ENCODE measurements around the gene GPC5.

GPC5 gene

GRCh38 chr13:92387245-92387644, 988.8 kb downstream of the GPC5 start:
- H3K27ac Mint-ChIP-seq, result no peak overlapping the region
- H3K4me3 Mint-ChIP-seq, result no peak overlapping the region
- H3K36me3 Mint-ChIP-seq (ENCODE audit: low read depth), result no peaks in the 10 kb centered on the region
- H3K4me1 Mint-ChIP-seq (ENCODE audit: low read depth), result no peaks in the 10 kb centered on the region
- no peaks in the 10 kb centered on the region for H3K27me3 Mint-ChIP-seq
- H3K9me3 Mint-ChIP-seq, result no peaks in the 10 kb centered on the region
- intact Hi-C loops (cut with micrococcal nuclease), result no loop called here

GRCh38 chr13:92390217-92390616, 991.8 kb downstream of the GPC5 start:
- Mint-ChIP-seq H3K4me1 (ENCODE audit: low read depth) (no peaks in the 10 kb centered on the region), H3K27me3 (no peaks in the 10 kb centered on the region), H3K9me3 (no peaks in the 10 kb centered on the region), H3K36me3 (ENCODE audit: low read depth) (no peaks in the 10 kb centered on the region), H3K27ac (no peak overlapping the region), H3K4me3 (no peak overlapping the region)
- intact Hi-C loops (cut with micrococcal nuclease), result no loop called here

GRCh38 chr13:92403606-92404005, 1005.2 kb downstream of the GPC5 start:
- Mint-ChIP-seq H3K9me3 (peaks cover 22% of the 10 kb centered on the region), H3K27ac (no peak overlapping the region), H3K27me3 (no peaks in the 10 kb centered on the region), H3K36me3 (ENCODE audit: low read depth) (no peaks in the 10 kb centered on the region), H3K4me1 (ENCODE audit: low read depth) (no peaks in the 10 kb centered on the region), H3K4me3 (no peak overlapping the region)
- intact Hi-C loops (cut with micrococcal nuclease), result no loop called here

GRCh38 chr13:92407858-92408257, 1009.4 kb downstream of the GPC5 start:
- Mint-ChIP-seq H3K36me3 (ENCODE audit: low read depth) (no peaks in the 10 kb centered on the region), H3K4me3 (no peak overlapping the region), H3K9me3 (no peaks in the 10 kb centered on the region), H3K27me3 (no peaks in the 10 kb centered on the region), H3K27ac (no peak overlapping the region), H3K4me1 (ENCODE audit: low read depth) (no peaks in the 10 kb centered on the region)
- intact Hi-C loops (cut with micrococcal nuclease), result no loop called here

GRCh38 chr13:92412481-92412880, 1014.1 kb downstream of the GPC5 start:
- intact Hi-C loops (cut with micrococcal nuclease), result no loop called here
- no peaks in the 10 kb centered on the region for H3K4me1 Mint-ChIP-seq (ENCODE audit: low read depth)
- no peak overlapping the region for H3K4me3 Mint-ChIP-seq
- no peaks in the 10 kb centered on the region for H3K27me3 Mint-ChIP-seq
- H3K9me3 Mint-ChIP-seq, result peaks cover 35% of the 10 kb centered on the region
- H3K27ac Mint-ChIP-seq, result no peak overlapping the region
- no peaks in the 10 kb centered on the region for H3K36me3 Mint-ChIP-seq (ENCODE audit: low read depth)

- intact Hi-C loops (cut with micrococcal nuclease), result no loop called here
- no peaks in the 10 kb centered on the region for H3K4me1 Mint-ChIP-seq (ENCODE audit: low read depth)
Observed at GRCh38 chr13:92412996-92413395, 1014.6 kb downstream of the GPC5 start.

GRCh38 chr13:92413452-92413851, 1015.0 kb downstream of the GPC5 start:
- Mint-ChIP-seq H3K4me1 (ENCODE audit: low read depth) (no peaks in the 10 kb centered on the region), H3K27ac (no peak overlapping the region), H3K27me3 (no peaks in the 10 kb centered on the region), H3K9me3 (peaks cover 35% of the 10 kb centered on the region), H3K4me3 (no peak overlapping the region), H3K36me3 (ENCODE audit: low read depth) (no peaks in the 10 kb centered on the region)
- intact Hi-C loops (cut with micrococcal nuclease), result no loop called here

More at GRCh38 chr13:92412996-92413395, 1014.6 kb downstream of the GPC5 start:
- no peaks in the 10 kb centered on the region for H3K36me3 Mint-ChIP-seq (ENCODE audit: low read depth)
- no peaks in the 10 kb centered on the region for H3K27me3 Mint-ChIP-seq
- no peak overlapping the region for H3K4me3 Mint-ChIP-seq
- H3K27ac Mint-ChIP-seq, result no peak overlapping the region
- H3K9me3 Mint-ChIP-seq, result peaks cover 35% of the 10 kb centered on the region

- H3K4me3 Mint-ChIP-seq, result no peak overlapping the region
- peaks cover 35% of the 10 kb centered on the region for H3K9me3 Mint-ChIP-seq
- H3K4me1 Mint-ChIP-seq (ENCODE audit: low read depth), result no peaks in the 10 kb centered on the region
- intact Hi-C loops (cut with micrococcal nuclease), result no loop called here
- no peak overlapping the region for H3K27ac Mint-ChIP-seq
- H3K36me3 Mint-ChIP-seq (ENCODE audit: low read depth), result no peaks in the 10 kb centered on the region
- H3K27me3 Mint-ChIP-seq, result no peaks in the 10 kb centered on the region
Observed at GRCh38 chr13:92414851-92415250, 1016.4 kb downstream of the GPC5 start.

GRCh38 chr13:92415781-92416180, 1017.4 kb downstream of the GPC5 start:
- H3K4me1 Mint-ChIP-seq (ENCODE audit: low read depth), result no peaks in the 10 kb centered on the region
- intact Hi-C loops (cut with micrococcal nuclease), result no loop called here
- no peak overlapping the region for H3K4me3 Mint-ChIP-seq
- H3K9me3 Mint-ChIP-seq, result peaks cover 38% of the 10 kb centered on the region
- no peak overlapping the region for H3K27ac Mint-ChIP-seq
- H3K36me3 Mint-ChIP-seq (ENCODE audit: low read depth), result no peaks in the 10 kb centered on the region
- H3K27me3 Mint-ChIP-seq, result no peaks in the 10 kb centered on the region

- Mint-ChIP-seq H3K4me3 (no peak overlapping the region), H3K36me3 (ENCODE audit: low read depth) (no peaks in the 10 kb centered on the region), H3K27ac (no peak overlapping the region), H3K4me1 (ENCODE audit: low read depth) (no peaks in the 10 kb centered on the region), H3K9me3 (peaks cover 36% of the 10 kb centered on the region), H3K27me3 (no peaks in the 10 kb centered on the region)
- intact Hi-C loops (cut with micrococcal nuclease), result no loop called here
Observed at GRCh38 chr13:92418818-92419412, 1020.5 kb downstream of the GPC5 start.

- no peaks in the 10 kb centered on the region for H3K36me3 Mint-ChIP-seq (ENCODE audit: low read depth)
- peaks cover 46% of the 10 kb centered on the region for H3K9me3 Mint-ChIP-seq
- H3K27me3 Mint-ChIP-seq, result no peaks in the 10 kb centered on the region
- H3K27ac Mint-ChIP-seq, result no peak overlapping the region
- intact Hi-C loops (cut with micrococcal nuclease), result no loop called here
- no peaks in the 10 kb centered on the region for H3K4me1 Mint-ChIP-seq (ENCODE audit: low read depth)
- no peak overlapping the region for H3K4me3 Mint-ChIP-seq
Observed at GRCh38 chr13:92429231-92429630, 1030.8 kb downstream of the GPC5 start.

GRCh38 chr13:92433386-92433785, 1035.0 kb downstream of the GPC5 start:
- peaks cover 30% of the 10 kb centered on the region for H3K9me3 Mint-ChIP-seq
- H3K27ac Mint-ChIP-seq, result no peak overlapping the region
- H3K27me3 Mint-ChIP-seq, result no peaks in the 10 kb centered on the region
- intact Hi-C loops (cut with micrococcal nuclease), result no loop called here
- H3K36me3 Mint-ChIP-seq (ENCODE audit: low read depth), result no peaks in the 10 kb centered on the region
- no peaks in the 10 kb centered on the region for H3K4me1 Mint-ChIP-seq (ENCODE audit: low read depth)
- H3K4me3 Mint-ChIP-seq, result no peak overlapping the region

GRCh38 chr13:92433963-92434362, 1035.5 kb downstream of the GPC5 start:
- Mint-ChIP-seq H3K4me3 (no peak overlapping the region), H3K36me3 (ENCODE audit: low read depth) (no peaks in the 10 kb centered on the region), H3K9me3 (peaks cover 34% of the 10 kb centered on the region), H3K27ac (no peak overlapping the region), H3K27me3 (no peaks in the 10 kb centered on the region), H3K4me1 (ENCODE audit: low read depth) (no peaks in the 10 kb centered on the region)
- intact Hi-C loops (cut with micrococcal nuclease), result no loop called here

- Mint-ChIP-seq H3K4me1 (ENCODE audit: low read depth) (no peaks in the 10 kb centered on the region), H3K27me3 (no peaks in the 10 kb centered on the region), H3K9me3 (peaks cover 47% of the 10 kb centered on the region), H3K36me3 (ENCODE audit: low read depth) (no peaks in the 10 kb centered on the region), H3K4me3 (no peak overlapping the region), H3K27ac (no peak overlapping the region)
- intact Hi-C loops (cut with micrococcal nuclease), result no loop called here
Observed at GRCh38 chr13:92436924-92437323, 1038.5 kb downstream of the GPC5 start.

GRCh38 chr13:92444244-92444643, 1045.8 kb downstream of the GPC5 start:
- no peak overlapping the region for H3K27ac Mint-ChIP-seq
- H3K4me1 Mint-ChIP-seq (ENCODE audit: low read depth), result no peaks in the 10 kb centered on the region
- peaks cover 45% of the 10 kb centered on the region for H3K9me3 Mint-ChIP-seq
- intact Hi-C loops (cut with micrococcal nuclease), result no loop called here
- H3K36me3 Mint-ChIP-seq (ENCODE audit: low read depth), result no peaks in the 10 kb centered on the region
- no peaks in the 10 kb centered on the region for H3K27me3 Mint-ChIP-seq
- no peak overlapping the region for H3K4me3 Mint-ChIP-seq
